Neural progenitor cell (in vitro differentiated cells): Measurements from ENCODE around the gene RXRA. TPM values are rescaled to one million over a fixed set of nuclear protein-coding genes. Genes with fewer than 3 reads are reported as not detected.

Experiments
- DNase-seq: peaks from one replicate; pipeline ENCODE4 v3.0.0-alpha.2; 2016; ENCODE audit warnings: low spot score
- H2AFZ ChIP-seq: fragments of 200-600 bp; sonication (generic); replicated peaks from 2 replicates; pipeline ENCODE4 v1.6.1; 2016; ENCODE audit warnings: antibody characterized with exemption
- H3F3A ChIP-seq: fragments of 200-600 bp; sonication (generic); 2 replicates; pipeline ENCODE4 v1.6.1; 2016; ENCODE audit warnings: antibody characterized with exemption, low read depth
- H3K27ac ChIP-seq: fragments of 200-600 bp; sonication (generic); 2 replicates; pipeline ENCODE4 v1.5.1; 2016; ENCODE audit warnings: mild to moderate bottlenecking
- H3K27me3 ChIP-seq: fragments of 200-600 bp; sonication (generic); 2 replicates; pipeline ENCODE4 v1.6.1; 2016; ENCODE audit warnings: mild to moderate bottlenecking, moderate library complexity
- H3K36me3 ChIP-seq: fragments of 200-600 bp; sonication (generic); 2 replicates; pipeline ENCODE4 v1.5.1; 2016
- H3K4me1 ChIP-seq: fragments of 200-600 bp; sonication (generic); 2 replicates; pipeline ENCODE4 v1.6.1; 2016; ENCODE audit warnings: mixed run types
- H3K4me2 ChIP-seq: fragments of 200-600 bp; sonication (generic); 2 replicates; pipeline ENCODE4 v1.6.1; 2016
- H3K4me3 ChIP-seq: fragments of 200-600 bp; sonication (generic); 2 replicates; pipeline ENCODE4 v1.5.1; 2016
- H3K79me2 ChIP-seq: fragments of 200-600 bp; sonication (generic); 2 replicates; pipeline ENCODE4 v1.6.1; 2016; ENCODE audit warnings: low read depth
- H3K9ac ChIP-seq: fragments of 200-600 bp; sonication (generic); 2 replicates; pipeline ENCODE4 v1.6.1; 2016
- H3K9me3 ChIP-seq: fragments of 200-600 bp; sonication (generic); 2 replicates; pipeline ENCODE4 v1.5.1; 2016; ENCODE audit warnings: low read depth
- H4K20me1 ChIP-seq: fragments of 200-600 bp; sonication (generic); 2 replicates; pipeline ENCODE4 v1.6.1; 2016; ENCODE audit warnings: low read depth
- H3K27ac Mint-ChIP-seq: 3 replicates; pipeline ENCODE4 v1.8.0; 2021; ENCODE audit warnings: mixed read lengths
- H3K27me3 Mint-ChIP-seq: 2 replicates; pipeline ENCODE4 v1.8.0; 2022; ENCODE audit warnings: low read depth, mild to moderate bottlenecking, inconsistent platforms, moderate library complexity, mixed read lengths; ENCODE audit not compliant: insufficient read depth
- H3K36me3 Mint-ChIP-seq: 3 replicates; pipeline ENCODE4 v1.8.0; 2021; ENCODE audit warnings: mixed read lengths
- H3K4me1 Mint-ChIP-seq: 3 replicates; pipeline ENCODE4 v1.8.0; 2021; ENCODE audit warnings: mixed read lengths
- H3K4me3 Mint-ChIP-seq: 3 replicates; pipeline ENCODE4 v1.8.0; 2021; ENCODE audit warnings: mild to moderate bottlenecking, moderate library complexity, mixed read lengths
- H3K9me3 Mint-ChIP-seq: 3 replicates; pipeline ENCODE4 v1.8.0; 2020; ENCODE audit warnings: mixed read lengths
- EZH2 ChIP-seq: fragments of 200-600 bp; sonication (generic); IDR thresholded peaks from 2 replicates; pipeline ENCODE4 v1.6.1; 2017; ENCODE audit warnings: antibody characterized with exemption, mild to moderate bottlenecking, moderate library complexity
- EZH2phosphoT487 ChIP-seq: fragments of 200-600 bp; sonication (generic); IDR thresholded peaks from 2 replicates; pipeline ENCODE4 v1.6.1; 2017; ENCODE audit warnings: antibody characterized with exemption
- total RNA-seq: library from RNA; depleted of rRNA; stranded (reverse); fragments of >200 nt; gene quantifications from 2 replicates; pipeline ENCODE4 v1.2.3, GENCODE V29; 2015; ENCODE audit warnings: low replicate concordance
- TF ChIP-seq, protein P1 (sequence below): fragments of 200-600 bp; sonication (generic); IDR thresholded peaks from 2 replicates; pipeline ENCODE4 v1.5.1; 2017; ENCODE audit warnings: antibody characterized with exemption, mild to moderate bottlenecking

The RXRA gene
- total RNA-seq, 1 donor from 2014 or later: 11.6 TPM

DNA sequence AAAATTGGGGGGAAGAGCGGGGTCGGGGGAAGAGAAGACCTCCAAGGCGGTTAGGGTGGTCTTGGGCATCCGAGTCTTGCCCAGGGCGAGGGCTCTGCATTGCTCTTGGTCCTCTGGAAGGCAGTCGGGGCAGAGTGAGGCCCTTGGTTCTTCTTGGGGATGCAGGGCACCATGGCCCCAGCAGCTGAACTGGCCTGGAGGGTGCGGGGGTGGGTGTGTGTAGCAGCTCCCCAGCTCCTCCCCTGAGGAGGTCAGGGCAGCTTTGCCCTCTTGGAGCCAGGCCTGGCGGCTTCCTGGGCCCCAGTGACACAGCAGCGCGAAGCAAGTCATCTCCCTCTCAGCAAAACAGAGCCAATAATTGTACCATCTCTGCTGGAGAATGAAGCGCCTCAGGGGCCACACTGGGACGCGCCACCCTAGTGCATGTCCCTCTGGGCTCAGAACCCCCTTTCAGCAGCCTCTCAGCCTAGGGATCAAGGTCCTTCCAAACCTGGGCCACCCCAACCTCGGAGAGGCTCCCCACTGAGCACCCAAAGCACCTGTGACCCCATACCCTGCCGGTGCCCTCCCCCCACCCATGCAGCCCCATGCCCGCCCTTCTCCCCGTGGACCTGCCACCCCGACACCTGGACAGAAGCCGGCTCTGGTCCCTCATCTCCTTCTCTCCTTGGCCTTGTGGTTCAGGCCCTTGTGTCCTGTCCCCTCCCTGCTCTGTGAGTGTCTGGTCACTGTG is 10.4 kb upstream of the RXRA start:
- Histone ChIP-seq H3K79me2 (no peaks in the 10 kb centered on the region), H3K4me3 (no peak overlapping the region), H3K9me3 (no peaks in the 10 kb centered on the region), H3K4me2 (no peak overlapping the region), H2AFZ (no peak overlapping the region), H3K4me1 (peaks cover 37% of the 10 kb centered on the region), H3K27ac (no peak overlapping the region), H3F3A (peaks cover 23% of the 10 kb centered on the region), H3K27me3 (no peaks in the 10 kb centered on the region), H3K36me3 (no peaks in the 10 kb centered on the region), H3K9ac (no peak overlapping the region), H4K20me1 (no peaks in the 10 kb centered on the region)
- no peak for TF ChIP-seq EZH2phosphoT487
- peaks cover 35% of the 10 kb centered on the region for H3K4me1 Mint-ChIP-seq
- no peak overlapping the region for H3K4me3 Mint-ChIP-seq
- no peaks in the 10 kb centered on the region for H3K36me3 Mint-ChIP-seq
- peaks cover 14% of the 10 kb centered on the region for H3K27me3 Mint-ChIP-seq
- no peak overlapping the region for H3K27ac Mint-ChIP-seq
- H3K9me3 Mint-ChIP-seq: peaks cover 9% of the 10 kb centered on the region
- no peak for DNase-seq

DNA sequence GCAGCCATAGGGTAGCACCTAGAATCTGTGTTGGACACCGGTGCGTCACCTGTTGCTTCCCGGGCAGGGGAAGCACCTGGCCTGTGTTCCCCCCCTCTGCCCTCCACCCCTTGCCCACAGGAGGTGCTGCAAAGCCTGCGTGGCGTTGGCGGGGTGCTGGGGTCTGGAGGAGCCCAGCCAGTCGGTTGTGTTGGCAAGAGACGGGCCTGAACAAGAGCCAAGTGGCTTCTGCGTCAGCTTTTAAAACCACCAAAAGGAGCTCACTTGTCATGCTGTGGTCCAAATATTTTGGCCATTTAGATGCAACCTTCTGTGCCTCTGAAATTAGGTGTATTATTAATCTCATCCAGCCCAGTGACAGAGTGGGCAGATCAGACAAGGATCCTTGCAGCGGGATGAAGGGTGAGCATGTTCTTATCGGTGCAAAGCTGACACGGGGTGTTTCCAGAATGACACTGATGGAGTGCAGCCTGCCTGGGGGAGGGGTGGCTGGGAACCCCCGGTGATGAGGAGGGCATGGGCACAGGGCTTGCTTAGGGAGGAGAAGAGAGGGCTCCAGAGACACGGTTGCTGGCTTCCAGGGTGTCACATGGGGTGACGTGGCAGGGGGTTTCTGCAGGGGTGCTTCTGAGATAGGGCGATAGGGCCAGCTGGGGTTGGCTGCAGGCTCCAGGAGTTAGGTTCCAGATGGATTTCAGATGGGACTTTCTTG is 9.7 kb upstream of the RXRA start:
- H3K4me1 ChIP-seq: peaks cover 41% of the 10 kb centered on the region
- H3K27ac ChIP-seq: no peak overlapping the region
- no peak overlapping the region for H3K4me3 Mint-ChIP-seq
- no peak overlapping the region for H2AFZ ChIP-seq
- H3K36me3 Mint-ChIP-seq: no peaks in the 10 kb centered on the region
- H3K4me2 ChIP-seq: no peak overlapping the region
- H3K4me3 ChIP-seq: no peak overlapping the region
- DNase-seq: no peak
- H3K9me3 ChIP-seq: no peaks in the 10 kb centered on the region
- H3K4me1 Mint-ChIP-seq: peaks cover 42% of the 10 kb centered on the region
- H3K9me3 Mint-ChIP-seq: peaks cover 6% of the 10 kb centered on the region
- H3K9ac ChIP-seq: no peak overlapping the region
- no peaks in the 10 kb centered on the region for H3K36me3 ChIP-seq
- no peaks in the 10 kb centered on the region for H3K27me3 ChIP-seq
- peaks cover 14% of the 10 kb centered on the region for H3K27me3 Mint-ChIP-seq
- H4K20me1 ChIP-seq: no peaks in the 10 kb centered on the region
- H3K79me2 ChIP-seq: no peaks in the 10 kb centered on the region
- peaks cover 23% of the 10 kb centered on the region for H3F3A ChIP-seq
- H3K27ac Mint-ChIP-seq: no peak overlapping the region
- TF ChIP-seq, protein P1, sequence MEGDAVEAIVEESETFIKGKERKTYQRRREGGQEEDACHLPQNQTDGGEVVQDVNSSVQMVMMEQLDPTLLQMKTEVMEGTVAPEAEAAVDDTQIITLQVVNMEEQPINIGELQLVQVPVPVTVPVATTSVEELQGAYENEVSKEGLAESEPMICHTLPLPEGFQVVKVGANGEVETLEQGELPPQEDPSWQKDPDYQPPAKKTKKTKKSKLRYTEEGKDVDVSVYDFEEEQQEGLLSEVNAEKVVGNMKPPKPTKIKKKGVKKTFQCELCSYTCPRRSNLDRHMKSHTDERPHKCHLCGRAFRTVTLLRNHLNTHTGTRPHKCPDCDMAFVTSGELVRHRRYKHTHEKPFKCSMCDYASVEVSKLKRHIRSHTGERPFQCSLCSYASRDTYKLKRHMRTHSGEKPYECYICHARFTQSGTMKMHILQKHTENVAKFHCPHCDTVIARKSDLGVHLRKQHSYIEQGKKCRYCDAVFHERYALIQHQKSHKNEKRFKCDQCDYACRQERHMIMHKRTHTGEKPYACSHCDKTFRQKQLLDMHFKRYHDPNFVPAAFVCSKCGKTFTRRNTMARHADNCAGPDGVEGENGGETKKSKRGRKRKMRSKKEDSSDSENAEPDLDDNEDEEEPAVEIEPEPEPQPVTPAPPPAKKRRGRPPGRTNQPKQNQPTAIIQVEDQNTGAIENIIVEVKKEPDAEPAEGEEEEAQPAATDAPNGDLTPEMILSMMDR: no peak
- TF ChIP-seq EZH2phosphoT487: no peak
- TF ChIP-seq EZH2: no peak

DNA sequence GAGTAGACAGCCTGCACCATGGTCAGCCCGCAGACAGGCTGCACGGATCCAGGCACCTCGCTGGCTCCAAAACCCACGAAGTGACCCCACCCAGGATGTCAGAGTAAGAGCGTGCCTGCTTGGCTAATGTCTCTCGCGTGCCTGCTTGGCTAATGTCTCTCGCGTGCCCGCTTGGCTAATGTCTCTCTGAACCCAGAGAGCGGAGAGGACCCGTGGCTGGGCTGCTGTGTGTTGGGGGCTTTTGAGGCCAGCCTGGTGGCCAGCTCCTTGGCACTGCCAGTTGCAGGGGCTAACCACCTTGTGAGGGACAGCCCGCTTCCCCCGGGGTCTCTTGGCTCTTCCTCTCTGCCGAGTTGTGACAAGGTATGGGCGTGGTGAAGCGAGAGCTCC is 8.9 kb upstream of the RXRA start:
- no peaks in the 10 kb centered on the region for H3K36me3 ChIP-seq
- peaks cover 41% of the 10 kb centered on the region for H3K4me1 ChIP-seq
- H3K27me3 ChIP-seq: no peaks in the 10 kb centered on the region
- H3F3A ChIP-seq: peaks cover 23% of the 10 kb centered on the region
- no peaks in the 10 kb centered on the region for H3K9me3 ChIP-seq
- H3K27ac Mint-ChIP-seq: no peak overlapping the region
- peaks cover under 1% of the 10 kb centered on the region for H3K9me3 Mint-ChIP-seq
- H3K27ac ChIP-seq: no peak overlapping the region
- H3K79me2 ChIP-seq: no peaks in the 10 kb centered on the region
- TF ChIP-seq EZH2: no peak
- TF ChIP-seq EZH2phosphoT487: no peak
- TF ChIP-seq, protein P1: no peak
- no peak overlapping the region for H3K4me3 Mint-ChIP-seq
- H3K27me3 Mint-ChIP-seq: peaks cover 15% of the 10 kb centered on the region
- H3K4me2 ChIP-seq: no peak overlapping the region
- H3K36me3 Mint-ChIP-seq: no peaks in the 10 kb centered on the region
- H2AFZ ChIP-seq: no peak overlapping the region
- H3K4me3 ChIP-seq: no peak overlapping the region
- no peak overlapping the region for H3K9ac ChIP-seq
- peaks cover 44% of the 10 kb centered on the region for H3K4me1 Mint-ChIP-seq
- H4K20me1 ChIP-seq: no peaks in the 10 kb centered on the region
- DNase-seq: no peak
